GM18867 (cell line): ENCODE measurements around the gene PARP11.

Experiments
- ATAC-seq: cut with Tn5 transposase; IDR thresholded peaks from one replicate; pipeline ENCODE4 v1.9.1; 2021; ENCODE audit warnings: mild to moderate bottlenecking, moderate library complexity; ENCODE audit not compliant: unreplicated experiment

The PARP11 gene

DNA sequence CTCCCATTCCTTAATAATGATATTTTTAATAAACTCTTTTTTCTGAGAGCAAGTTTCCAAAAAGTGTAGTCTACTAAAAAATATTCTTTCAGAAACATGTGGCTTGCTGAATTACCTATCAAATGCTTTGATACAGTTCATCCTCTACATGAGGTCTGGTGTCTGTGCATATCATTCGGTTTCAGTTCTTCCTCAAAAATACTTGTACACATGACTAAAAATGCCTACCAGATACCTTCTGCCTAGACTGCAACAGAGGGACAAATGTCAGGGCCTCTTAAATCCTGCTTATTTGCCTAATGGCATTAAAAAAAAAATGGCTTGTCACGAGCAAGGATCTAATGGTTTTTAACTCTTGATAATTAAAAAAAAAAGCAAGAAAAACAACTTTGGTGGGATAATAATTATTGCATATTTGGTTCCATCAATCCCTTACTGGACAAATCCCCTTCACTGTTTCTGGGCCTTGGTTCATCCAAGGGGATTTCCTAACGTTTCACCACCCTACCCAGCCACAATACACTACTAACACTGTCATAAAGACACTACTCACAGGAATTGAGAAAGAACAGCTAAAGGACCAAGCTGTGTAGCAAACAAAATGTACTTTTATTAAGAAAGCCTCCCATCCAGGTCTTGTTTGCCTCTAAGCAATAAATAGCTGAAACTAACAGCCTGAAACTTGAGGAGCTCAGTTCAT, 45.7 kb downstream of the PARP11 start:
- ATAC-seq = no peak

DNA sequence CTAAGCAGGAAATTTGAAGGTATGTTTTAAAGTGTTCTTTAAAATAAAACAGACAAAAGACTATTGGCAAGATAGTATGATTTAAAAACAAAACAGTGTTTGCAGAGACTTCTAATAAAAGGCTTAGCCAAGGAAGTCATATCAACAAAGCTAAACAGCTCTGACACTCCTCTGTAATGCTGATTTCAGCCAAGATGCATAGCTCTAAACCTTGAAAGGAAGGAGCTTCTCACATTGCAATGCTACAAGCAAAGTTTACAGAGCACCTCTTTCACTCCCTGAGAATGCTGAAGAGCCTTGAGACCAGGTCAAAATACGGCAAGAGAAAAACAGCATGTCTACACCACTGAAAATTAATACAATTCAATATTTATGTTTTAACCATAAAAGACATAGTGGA, 51.8 kb downstream of the PARP11 start:
- ATAC-seq = no peak

DNA sequence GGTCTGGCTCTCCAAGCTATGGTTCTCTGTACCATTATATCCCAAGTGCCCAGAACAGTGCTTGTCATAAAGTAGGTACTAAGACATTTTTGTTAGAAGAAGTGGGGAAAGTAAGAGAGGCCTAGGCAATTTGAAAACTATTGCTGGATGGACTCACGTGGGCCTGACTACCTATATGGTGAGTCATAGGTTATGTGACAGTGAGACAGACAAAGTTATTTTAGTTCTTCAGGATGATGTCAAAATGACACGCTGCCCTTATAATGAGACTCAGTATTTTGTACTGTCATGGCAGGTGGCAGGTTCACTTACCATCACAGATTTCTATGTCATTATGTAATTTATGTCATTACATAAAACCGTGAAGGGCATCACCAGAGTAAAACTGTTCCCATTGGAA, 53.1 kb downstream of the PARP11 start:
- no peak for ATAC-seq

DNA sequence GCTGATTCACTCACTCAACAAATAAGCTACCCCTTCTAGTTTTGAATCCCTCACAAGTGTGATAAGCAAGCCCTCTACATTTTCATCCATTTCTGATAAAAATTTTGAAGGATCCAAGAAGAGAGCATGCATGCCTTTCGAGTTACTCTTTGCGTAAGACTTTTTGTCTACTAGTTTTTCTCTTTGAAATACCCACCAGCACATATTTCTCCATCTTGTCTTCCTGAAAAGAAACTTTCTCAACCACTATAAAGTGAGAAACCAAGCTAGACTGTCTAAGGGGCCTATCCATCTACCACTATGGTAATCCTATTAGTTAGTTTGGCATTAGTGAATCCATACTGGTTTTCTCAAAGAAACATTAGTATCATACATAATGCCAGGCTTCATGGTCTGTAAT, 56.9 kb downstream of the PARP11 start:
- no peak for ATAC-seq

DNA sequence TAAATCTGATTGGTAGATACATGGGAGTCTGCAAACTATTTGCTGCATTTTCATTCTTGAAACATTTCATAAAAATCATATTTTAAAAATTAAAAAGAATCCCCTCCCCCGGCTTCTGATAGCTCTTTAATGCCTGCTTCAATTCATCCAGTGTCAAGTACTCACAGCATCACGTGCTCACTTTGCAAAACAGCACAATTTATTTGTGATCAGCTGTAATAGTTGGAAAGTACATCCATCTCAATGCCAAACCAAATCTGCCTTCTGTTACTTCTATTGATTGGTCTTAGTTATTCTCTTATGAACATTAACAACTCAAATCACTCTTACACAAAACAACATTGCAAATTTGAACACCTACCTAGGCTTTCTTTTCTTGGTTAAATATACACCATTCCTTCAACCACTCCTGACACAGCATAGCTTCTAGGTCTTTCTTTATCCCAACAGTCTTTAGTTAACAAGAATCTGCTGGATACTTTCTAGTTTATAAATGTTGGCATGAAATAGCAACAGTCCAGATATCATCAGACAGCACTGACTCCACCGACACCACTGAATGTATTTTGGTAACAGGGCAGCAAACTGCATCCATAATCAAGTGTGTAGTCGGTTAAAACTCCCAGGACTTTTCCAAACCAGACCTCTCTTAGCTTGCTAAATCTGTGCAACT, 58.0 kb downstream of the PARP11 start:
- ATAC-seq = no peak

DNA sequence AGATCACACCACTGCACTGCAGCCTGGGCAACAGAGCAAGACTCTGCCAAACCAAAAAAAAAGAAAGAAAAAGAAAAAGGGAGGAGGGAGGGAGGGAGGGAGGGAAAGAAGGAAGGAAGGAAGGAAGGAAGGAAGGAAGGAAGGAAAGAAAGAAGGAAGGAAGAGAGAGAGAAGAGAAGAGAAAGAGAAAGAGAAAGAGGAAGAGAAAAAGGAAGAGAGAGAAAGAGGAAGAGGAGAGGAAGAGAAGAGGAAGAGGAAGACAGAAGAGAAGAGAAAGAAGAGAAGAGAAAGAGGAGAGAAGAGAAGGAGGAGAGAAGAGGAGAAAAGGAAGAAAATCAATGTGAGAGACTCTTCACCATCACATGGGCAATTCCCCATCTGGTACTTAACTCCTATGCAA, 62.7 kb downstream of the PARP11 start:
- ATAC-seq = no peak

DNA sequence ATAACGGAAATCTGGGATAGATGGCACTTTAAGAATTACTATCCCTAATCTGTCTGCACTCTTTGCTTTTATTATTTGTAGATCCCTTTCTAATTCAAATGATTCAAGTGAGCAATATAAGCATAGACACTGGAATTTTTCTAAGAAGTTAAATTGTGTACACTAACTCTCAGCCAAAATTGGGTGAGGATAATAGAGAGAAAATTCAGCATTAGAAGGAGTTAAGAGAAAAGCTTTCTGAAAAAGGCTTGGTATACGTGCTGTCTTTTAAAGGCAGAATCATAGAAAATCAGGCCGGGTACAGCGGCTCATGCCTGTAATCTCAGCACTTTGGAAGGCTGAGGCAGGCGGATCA, 63.2 kb downstream of the PARP11 start:
- ATAC-seq = no peak

DNA sequence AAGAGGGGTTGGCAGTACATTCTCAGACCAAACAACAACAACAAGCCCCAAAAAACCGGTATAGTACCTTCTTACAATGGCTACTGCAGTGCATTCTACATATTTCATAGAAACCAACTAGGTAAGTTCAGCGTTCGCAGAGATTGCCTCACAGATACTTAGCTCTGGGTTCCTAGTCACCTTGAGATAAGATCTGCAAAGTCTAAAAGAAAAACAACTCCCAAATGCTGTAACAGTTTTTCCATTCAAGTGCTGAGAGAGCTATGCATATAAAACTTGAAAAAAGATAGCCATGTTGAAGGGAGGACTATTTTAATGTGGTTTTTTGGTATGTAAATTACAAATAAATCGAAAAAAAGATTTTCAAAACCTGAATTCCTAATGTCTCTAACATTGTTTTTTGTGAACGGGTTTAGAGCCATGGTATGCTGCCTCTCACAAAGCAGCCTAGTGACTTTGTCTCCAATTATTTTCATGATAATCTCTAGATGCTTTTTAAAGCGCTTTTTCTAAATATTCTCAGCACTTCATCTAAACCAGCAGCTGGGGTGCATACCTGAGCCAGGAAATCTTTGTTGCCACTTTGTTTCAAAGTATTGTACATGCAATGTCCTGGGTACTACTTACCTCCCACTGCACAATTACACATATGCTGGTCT, 63.7 kb downstream of the PARP11 start:
- no peak for ATAC-seq

DNA sequence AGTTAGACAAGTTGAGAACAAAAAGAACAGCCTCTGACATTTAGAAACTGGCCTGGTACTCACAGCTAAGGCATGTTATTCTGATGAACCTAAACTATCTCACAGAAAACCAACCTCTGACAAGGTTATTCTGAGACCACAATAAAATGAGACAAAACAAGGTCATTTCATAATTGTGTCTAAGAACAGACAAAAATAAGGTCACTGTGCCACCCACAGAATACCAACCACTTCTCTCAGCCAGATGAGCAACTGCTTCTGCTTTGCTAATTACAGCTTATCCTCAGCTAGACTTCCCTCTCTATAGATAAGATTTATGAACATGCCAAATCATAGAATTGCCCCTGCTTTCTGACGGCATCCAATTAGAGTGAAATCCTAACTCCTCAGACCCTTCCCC, 68.1 kb downstream of the PARP11 start:
- no peak for ATAC-seq

DNA sequence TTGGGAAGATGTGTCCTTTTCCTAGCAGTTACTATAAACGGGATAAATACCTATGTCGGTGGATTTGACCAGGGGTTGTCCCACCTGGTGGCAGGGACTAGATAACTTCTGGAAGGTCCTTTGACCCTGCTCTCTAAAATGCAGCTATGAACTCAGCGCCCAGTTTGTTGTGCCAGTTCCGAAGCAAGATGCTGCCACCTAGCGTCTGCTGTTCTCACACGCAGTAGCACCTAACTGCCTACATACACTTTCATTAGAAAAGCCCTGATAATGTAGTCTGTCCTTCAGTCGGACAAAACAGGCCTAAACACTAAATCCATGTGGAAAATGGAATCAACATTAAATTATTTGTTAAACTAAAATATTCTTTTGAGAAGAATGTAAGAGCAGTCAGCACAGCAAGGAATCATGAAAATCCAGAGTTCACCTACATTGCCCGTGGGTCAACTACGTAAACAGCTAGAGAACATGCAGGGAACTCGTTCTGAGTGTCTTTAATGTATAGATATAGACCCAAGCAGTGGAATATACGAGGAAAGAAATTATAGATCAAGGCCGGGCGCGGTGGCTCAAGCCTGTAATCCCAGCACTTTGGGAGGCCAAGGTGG, 69.2 kb downstream of the PARP11 start:
- ATAC-seq = no peak

DNA sequence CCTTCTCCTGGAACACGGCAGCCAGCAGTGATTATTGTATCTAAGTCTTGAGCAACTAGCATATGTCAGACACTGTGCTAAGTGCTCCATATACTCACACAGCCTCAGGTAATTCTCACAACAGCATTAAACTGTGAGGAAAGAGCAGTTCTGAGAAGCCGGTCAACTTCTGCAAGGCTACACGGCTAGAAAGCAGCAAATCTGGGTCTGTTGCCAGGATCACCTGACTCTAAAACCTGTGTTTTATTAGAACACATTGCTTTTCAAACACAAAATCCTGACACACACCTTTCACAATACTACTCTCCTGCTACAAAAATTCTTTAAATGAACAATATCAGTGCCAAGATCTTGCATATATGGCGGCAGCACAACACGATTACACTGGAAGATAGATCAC, 70.5 kb downstream of the PARP11 start:
- no peak for ATAC-seq

DNA sequence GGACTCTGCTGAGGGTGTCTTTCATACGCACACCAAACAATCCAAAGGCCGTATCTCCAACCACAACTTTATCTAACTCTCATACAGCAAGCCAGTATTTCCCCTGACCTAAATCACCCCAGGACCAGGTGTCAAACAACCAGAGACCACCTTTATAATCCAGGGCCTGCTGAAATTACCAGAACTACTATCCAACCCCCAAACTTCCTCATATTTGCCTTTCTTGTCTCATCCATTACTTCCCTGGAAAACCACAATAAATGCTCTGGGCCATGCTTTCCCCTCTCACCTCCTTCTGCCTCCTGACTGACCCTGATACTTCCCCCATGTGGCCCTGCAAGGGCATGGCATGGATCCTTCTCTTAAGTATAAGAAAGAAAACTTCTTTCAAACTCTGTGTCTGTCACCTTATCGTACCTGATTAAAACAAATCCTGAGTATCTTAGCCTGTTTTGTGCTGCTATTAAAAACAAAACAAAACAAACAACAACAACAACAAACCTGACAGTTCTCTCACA, 75.6 kb downstream of the PARP11 start:
- ATAC-seq = no peak

DNA sequence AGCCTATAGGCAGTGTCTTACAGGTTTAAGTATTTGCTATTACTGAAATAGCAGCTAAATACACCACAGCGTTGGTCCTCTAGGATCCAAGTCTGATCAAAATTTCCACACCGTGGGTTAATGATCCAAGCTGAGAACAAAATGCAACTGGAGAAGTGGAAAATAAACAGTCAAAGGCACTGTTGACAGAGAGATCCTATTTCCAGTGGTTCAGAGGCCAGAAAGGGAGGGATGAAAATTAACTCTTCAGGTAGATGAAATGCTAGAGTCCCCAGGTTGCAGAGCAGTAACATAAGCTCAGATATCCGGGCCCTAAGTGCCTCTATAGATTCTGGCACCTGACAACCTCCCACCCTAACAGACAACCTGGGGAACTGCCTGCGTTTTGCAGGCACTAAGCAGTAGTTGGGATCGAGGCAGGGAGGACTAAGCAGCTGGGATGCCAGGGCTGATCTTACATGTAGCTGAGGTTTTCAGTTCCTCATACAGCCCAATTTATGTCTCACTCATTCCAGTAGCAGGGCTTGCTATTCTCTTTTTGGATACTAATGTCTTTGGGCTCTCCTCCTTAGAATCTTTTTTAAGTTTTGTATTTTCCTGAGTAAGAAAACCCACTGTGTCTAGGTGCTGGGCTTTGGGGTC, 77.6 kb downstream of the PARP11 start:
- no peak for ATAC-seq

DNA sequence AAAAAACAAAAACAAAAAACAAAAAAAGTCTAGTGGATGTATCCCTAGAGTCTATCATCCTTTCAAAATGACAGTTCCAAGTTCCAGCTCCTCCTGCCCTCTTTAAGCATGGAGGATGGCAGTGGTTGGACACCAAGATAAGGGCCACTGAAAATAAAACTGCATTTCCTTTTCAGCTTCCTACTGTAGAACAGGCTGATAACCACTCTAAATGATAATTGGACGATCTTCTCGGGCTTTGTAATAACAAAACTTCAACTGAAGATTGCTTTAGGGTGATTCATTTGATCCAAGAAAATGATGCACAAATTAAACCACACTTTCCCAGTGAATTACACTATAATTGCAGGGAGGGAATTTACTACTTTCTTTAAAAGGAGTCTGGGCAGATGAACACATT, 78.1 kb downstream of the PARP11 start:
- ATAC-seq = no peak

DNA sequence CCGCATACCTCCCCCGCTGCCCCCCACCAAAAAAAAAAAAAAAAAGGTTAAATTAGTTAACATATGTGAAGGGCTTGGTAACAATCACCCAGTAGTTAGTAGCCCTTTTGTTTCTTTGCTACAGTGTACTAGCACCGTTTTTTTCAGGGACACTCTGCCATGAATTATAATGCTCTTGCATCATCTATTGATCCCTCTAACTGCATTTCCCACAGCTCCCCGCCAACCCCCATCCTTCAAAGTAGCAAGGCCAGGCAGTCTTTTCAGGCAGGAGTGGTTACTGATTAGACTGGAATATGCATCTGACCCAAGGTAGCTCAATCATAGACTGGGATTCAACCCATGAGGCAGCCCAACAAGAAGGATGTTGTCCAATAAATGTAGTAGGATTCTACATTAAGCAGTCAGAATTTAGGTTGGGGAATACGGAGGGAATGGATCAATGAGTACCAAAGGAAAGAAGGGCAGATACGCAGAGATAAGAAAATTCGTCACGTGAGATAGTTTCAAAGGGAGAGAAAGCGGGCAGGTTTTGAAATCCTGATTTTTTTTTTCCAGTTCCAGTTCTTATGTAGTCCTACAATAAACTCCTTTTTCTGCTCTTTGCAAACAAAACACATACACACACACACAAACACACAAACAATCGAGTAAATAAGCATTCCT, 80.4 kb downstream of the PARP11 start:
- ATAC-seq = no peak

DNA sequence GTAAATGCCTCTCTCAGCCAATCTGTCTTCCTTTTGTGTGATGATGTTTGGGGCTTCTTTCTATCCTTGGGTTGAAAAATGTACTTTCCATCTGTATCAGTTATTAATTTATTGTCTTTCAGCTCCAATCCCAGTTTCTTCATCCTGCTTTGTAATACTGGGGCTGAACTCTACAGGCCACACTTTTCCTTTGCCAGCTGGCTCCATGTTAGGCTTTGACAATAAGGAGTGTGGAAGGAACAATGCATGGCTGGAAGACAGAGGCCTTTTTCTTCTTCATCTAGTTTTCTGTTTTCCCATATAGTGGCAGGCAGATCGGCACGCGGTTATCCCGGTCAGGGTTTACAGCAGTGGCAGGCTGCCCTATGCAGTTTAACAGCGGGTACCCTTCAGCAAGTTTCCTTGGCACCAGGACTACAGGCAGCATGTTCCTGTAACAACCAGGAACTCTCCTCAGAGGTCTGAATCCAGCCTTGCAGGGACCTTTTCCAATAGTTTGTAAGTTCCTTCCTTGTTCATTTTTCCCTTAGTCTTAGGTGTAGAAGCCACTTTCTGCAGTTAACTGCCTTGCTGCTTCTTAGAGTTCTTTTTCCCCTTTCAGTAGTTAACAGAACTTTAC, 81.8 kb downstream of the PARP11 start:
- no peak for ATAC-seq

DNA sequence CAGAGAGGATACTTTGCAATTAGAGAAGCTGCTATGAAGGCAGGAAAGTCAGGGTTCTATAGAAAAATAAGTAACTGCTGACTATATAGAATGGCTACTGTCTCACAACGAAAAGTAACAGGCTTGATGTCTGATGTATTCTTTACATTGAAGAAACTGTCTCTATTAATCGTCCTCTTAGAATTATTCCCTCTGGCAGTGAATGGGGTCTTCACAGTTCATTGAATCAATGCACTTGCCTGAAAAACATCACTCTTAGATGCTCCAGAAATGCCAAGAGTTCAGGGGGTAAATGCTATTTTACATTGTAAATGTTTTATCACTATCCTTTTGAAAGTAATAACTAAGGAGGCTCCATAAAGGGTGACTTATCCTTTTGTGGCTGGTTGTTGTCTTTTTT, 82.6 kb downstream of the PARP11 start:
- no peak for ATAC-seq

DNA sequence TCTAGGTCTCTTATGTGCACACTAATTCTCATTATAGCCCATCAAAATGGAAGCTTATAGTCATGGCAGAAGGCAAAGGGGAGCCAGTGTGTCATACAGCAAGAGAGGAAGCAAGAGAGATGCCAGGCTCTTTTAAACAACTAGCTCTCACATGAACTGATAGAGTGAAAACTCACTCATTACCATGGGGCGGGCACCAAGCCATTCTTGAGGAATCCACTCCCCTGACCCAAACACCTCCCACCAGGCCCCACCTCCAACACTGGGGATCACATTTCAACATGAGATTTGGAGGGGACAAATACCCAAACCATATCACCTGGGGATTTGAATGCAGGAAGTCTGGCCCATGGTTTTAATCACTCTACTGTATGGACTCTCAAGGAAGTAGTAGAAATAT, 83.4 kb downstream of the PARP11 start:
- ATAC-seq = no peak

DNA sequence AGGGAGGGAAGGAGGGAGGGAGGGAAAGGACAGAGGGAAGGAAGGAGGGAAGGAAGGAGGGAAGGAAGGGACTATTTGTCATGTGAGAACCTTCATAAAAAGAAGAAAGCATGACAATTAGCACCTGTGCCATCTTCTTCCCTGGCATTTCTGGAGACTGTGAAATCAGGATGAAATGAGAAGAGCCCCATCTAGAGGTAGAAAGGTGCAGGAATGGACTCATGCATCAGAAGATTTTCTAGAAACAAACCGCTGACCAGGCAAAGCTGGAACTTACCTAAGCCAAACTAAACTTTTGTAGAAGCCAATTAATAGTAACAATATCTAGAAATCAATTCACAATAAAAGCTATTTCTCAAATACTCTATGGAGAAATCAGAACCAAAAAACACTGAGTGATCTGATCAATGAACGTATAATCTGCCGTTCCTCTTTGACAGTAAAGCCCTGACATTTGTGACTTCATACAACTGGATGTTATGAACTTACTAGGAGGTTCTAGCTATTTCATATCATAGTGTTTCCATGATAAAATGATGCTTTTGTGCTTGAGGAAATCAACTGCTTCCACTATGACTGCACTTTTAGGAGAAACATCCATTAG, 95.9 kb downstream of the PARP11 start:
- no peak for ATAC-seq
